Cardiac muscle cell (in vitro differentiated cells and primary cell): ENCODE data around the gene POMT1. TPM values are rescaled to one million over a fixed set of nuclear protein-coding genes. Genes with fewer than 3 reads are reported as not detected.

Experiments used
- DNase-seq, 2 donors: peaks; one replicate each; pipeline versions ENCODE4 v3.0.0 to v3.0.0-alpha.2; 2010 to 2017; ENCODE audit warnings: low read depth in 1 of 2, low spot score in 1 of 2
- H3K27ac ChIP-seq: fragments of 200-600 bp; sonication (generic); 2 replicates; pipeline ENCODE4 v1.5.1; 2016
- H3K27me3 ChIP-seq: fragments of 200-600 bp; sonication (generic); 2 replicates; pipeline ENCODE4 v1.6.0; 2016; ENCODE audit warnings: control low read depth
- H3K36me3 ChIP-seq: fragments of 200-600 bp; sonication (generic); 2 replicates; pipeline ENCODE4 v1.5.1; 2016; ENCODE audit warnings: control low read depth
- H3K4me1 ChIP-seq: fragments of 200-600 bp; sonication (generic); 2 replicates; pipeline ENCODE4 v1.8.1; 2017; ENCODE audit warnings: low read depth, mild to moderate bottlenecking, mixed run types
- H3K4me3 ChIP-seq: fragments of 200-600 bp; sonication (generic); 2 replicates; pipeline ENCODE4 v1.5.1; 2016; ENCODE audit warnings: mild to moderate bottlenecking
- H3K9me3 ChIP-seq: fragments of 200-600 bp; sonication (generic); 2 replicates; pipeline ENCODE4 v1.5.1; 2017; ENCODE audit warnings: low read depth, mild to moderate bottlenecking, control low read depth
- CTCF ChIP-seq: IDR thresholded peaks from 2 replicates; pipeline ENCODE4 v1.5.1; 2012; ENCODE audit warnings: low read depth, mild to moderate bottlenecking, low read length
- polyA plus RNA-seq: library from polyadenylated mRNA; unstranded; fragments of >200 nt; fragmentation: Nextera tagmentation; extraction: Ambion mirVana; gene quantifications from 2 replicates; pipeline ENCODE4 v1.2.1, GENCODE V29; 2016
- total RNA-seq: library from RNA; depleted of rRNA; stranded (reverse); fragments of >200 nt; gene quantifications from 2 replicates; pipeline ENCODE4 v1.2.3, GENCODE V29; 2016

The POMT1 gene
- total and polyA plus RNA-seq, 2 experiments from 2014 or later: 37.4 to 55.0 TPM

- no peaks in the 10 kb centered on the region for H3K4me1 ChIP-seq
- H3K36me3 ChIP-seq: no peaks in the 10 kb centered on the region
- no peak for TF ChIP-seq CTCF
- no peaks in the 10 kb centered on the region for H3K9me3 ChIP-seq
- H3K4me3 ChIP-seq: no peak overlapping the region
- H3K27me3 ChIP-seq: peaks cover 32% of the 10 kb centered on the region
- H3K27ac ChIP-seq: no peak overlapping the region
- no peak for DNase-seq
Measured at GRCh38 chr9:131552030-131552429, 49.3 kb downstream of the POMT1 start.

GRCh38 chr9:131554087-131554842 is 51.5 kb downstream of the POMT1 start:
- TF ChIP-seq CTCF: no peak
- no peaks in the 10 kb centered on the region for H3K4me1 ChIP-seq
- no peak overlapping the region for H3K27ac ChIP-seq
- H3K4me3 ChIP-seq: no peak overlapping the region
- DNase-seq: no peak
- no peaks in the 10 kb centered on the region for H3K36me3 ChIP-seq
- no peaks in the 10 kb centered on the region for H3K9me3 ChIP-seq
- H3K27me3 ChIP-seq: peaks cover 31% of the 10 kb centered on the region

GRCh38 chr9:131554843-131555351 is 52.2 kb downstream of the POMT1 start:
- no peak for TF ChIP-seq CTCF
- H3K4me1 ChIP-seq: no peaks in the 10 kb centered on the region
- no peak overlapping the region for H3K27ac ChIP-seq
- no peaks in the 10 kb centered on the region for H3K9me3 ChIP-seq
- H3K36me3 ChIP-seq: no peaks in the 10 kb centered on the region
- DNase-seq: no peak
- no peak overlapping the region for H3K4me3 ChIP-seq
- peaks cover 31% of the 10 kb centered on the region for H3K27me3 ChIP-seq

- H3K36me3 ChIP-seq: no peaks in the 10 kb centered on the region
- H3K4me1 ChIP-seq: no peaks in the 10 kb centered on the region
- peaks cover 31% of the 10 kb centered on the region for H3K27me3 ChIP-seq
- no peak for TF ChIP-seq CTCF
- DNase-seq: no peak
- no peak overlapping the region for H3K4me3 ChIP-seq
- no peaks in the 10 kb centered on the region for H3K9me3 ChIP-seq
- no peak overlapping the region for H3K27ac ChIP-seq
Measured at GRCh38 chr9:131555841-131556673, 53.3 kb downstream of the POMT1 start.

- H3K36me3 ChIP-seq: no peaks in the 10 kb centered on the region
- peaks cover 31% of the 10 kb centered on the region for H3K27me3 ChIP-seq
- no peaks in the 10 kb centered on the region for H3K4me1 ChIP-seq
- no peak for TF ChIP-seq CTCF
- no peak overlapping the region for H3K4me3 ChIP-seq
- no peaks in the 10 kb centered on the region for H3K9me3 ChIP-seq
- no peak for DNase-seq
- H3K27ac ChIP-seq: no peak overlapping the region
Measured at GRCh38 chr9:131557855-131558548, 55.3 kb downstream of the POMT1 start.
